ENCODE measurements around the gene UTF1. TPM values are rescaled to one million over a fixed set of nuclear protein-coding genes. Genes with fewer than 3 reads are reported as not detected.

UTF1 gene
- total and polyA plus RNA-seq, 9 donors, result 0.06 to 9.3 (median 2.5) TPM; not detected in 2

- intact Hi-C loops (cut with DNase I), result no loop called here
These were observed 43.5 kb upstream of the UTF1 start for GRCh38 chr10:133186416-133187090.

DNA sequence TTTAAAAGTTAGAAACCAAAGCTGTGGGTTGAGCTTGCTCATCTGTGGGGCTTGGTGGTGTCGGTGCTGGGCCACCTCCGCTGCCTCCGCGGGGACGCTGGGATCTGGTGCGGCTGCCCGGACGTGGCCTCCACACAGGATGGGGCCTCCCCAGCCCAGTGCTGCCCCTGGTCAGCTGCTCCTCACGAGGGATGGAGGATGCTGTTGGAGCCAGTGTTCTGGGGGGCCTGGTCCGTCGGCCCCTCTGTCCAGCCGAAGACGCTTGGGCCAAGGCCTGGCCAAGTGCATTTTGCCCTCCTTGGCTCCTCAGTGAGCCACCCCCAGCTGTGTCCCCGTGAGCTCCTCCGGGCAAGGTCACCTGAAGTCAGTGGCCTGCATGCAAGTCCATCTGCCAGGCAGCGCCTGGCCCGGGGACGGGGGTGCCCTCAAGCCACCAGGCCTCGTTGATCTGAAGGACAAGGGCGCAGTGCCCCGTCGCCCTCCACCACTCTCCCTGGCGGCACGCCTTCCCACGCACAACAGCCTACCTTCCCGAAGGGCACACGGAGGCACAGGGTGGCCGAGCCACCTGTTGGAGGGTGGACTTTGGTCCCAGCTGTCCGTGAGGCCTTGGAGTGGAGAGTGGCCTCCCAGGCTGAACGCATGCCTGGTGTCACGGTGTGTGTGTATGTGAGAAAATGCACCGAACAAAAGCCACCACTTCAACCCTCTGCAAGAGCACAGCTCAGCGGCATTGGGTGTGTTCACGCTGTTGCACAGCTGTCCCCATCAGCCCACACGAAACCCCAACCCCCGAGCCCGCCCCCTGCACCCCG lies 42.7 kb upstream of the UTF1 start:
- peak in 1 of 5 donors; percentile 19 for DNase-seq
- intact Hi-C loops (cut with DNase I), result no loop called here
- Histone ChIP-seq H3K27me3 (no peaks in the 10 kb centered on the region), H3K27ac (no peak overlapping the region), H3K4me1 (ENCODE audit: insufficient read depth) (no peaks in the 10 kb centered on the region), H3K4me3 (no peak overlapping the region), H3K9me3 (no peaks in the 10 kb centered on the region), H3K36me3 (no peaks in the 10 kb centered on the region)
- no peak for TF ChIP-seq EP300 (IDR thresholded peaks at IDR 0.05)
- no peak for TF ChIP-seq POLR2A (IDR thresholded peaks at IDR 0.05)
- TF ChIP-seq, protein P1, sequence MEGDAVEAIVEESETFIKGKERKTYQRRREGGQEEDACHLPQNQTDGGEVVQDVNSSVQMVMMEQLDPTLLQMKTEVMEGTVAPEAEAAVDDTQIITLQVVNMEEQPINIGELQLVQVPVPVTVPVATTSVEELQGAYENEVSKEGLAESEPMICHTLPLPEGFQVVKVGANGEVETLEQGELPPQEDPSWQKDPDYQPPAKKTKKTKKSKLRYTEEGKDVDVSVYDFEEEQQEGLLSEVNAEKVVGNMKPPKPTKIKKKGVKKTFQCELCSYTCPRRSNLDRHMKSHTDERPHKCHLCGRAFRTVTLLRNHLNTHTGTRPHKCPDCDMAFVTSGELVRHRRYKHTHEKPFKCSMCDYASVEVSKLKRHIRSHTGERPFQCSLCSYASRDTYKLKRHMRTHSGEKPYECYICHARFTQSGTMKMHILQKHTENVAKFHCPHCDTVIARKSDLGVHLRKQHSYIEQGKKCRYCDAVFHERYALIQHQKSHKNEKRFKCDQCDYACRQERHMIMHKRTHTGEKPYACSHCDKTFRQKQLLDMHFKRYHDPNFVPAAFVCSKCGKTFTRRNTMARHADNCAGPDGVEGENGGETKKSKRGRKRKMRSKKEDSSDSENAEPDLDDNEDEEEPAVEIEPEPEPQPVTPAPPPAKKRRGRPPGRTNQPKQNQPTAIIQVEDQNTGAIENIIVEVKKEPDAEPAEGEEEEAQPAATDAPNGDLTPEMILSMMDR (IDR thresholded peaks at IDR 0.05), result no peak
- 88 to 91% (median 91%) methylated on average over 36 to 38 of the region's 38 CpGs for WGBS, 3 donors

More at GRCh38 chr10:133186416-133187090, 43.5 kb upstream of the UTF1 start:
- Histone ChIP-seq H3K4me1 (ENCODE audit: insufficient read depth) (no peaks in the 10 kb centered on the region), H3K36me3 (no peaks in the 10 kb centered on the region), H3K4me3 (no peak overlapping the region), H3K27me3 (no peaks in the 10 kb centered on the region), H3K9me3 (no peaks in the 10 kb centered on the region), H3K27ac (no peak overlapping the region)
- no peak for DNase-seq
- TF ChIP-seq EP300 (IDR thresholded peaks at IDR 0.05), result no peak
- TF ChIP-seq, protein P1 (IDR thresholded peaks at IDR 0.05), result no peak
- no peak for TF ChIP-seq POLR2A (IDR thresholded peaks at IDR 0.05)
- 74 to 82% (median 77%) methylated on average over 34 of the region's 34 CpGs for WGBS, 3 donors

DNA sequence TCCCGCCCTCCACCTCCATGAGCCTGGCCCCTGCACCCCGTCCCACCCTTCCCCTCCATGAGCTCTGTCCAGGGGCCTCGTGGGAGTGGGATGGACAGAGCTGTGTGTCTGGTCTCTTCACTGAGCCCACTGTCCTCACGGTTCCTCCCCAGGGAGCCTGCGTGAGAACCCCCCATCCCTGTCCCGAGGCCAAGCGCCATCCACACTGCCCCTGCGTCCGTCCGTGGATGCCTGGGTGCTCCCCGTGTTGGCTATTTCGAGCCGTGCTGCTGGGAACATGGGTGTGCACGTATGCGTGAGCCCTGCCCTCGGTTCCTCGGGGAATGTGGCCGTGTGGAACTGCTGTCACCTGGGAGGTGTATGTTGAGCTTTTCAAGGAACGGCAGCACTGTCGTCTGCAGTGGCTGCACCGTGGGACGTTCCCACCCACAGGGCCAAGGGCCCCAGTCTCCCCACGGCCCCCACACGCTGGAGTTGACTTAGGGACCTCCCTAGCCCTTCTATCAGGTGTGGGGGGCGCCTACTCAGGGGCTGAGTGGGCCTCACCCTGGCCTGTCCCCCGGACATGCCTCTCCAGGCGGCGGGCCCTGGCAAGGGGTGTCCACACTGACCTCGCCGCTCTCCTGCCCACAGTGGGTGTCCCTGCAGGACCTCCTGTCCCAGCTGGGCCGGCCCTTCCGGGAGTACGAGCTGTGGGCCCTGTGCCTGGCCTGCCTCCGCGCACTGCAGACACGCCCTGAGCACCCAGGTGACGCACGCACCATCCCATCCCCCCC lies 41.9 kb upstream of the UTF1 start:
- WGBS, 3 donors, result 84 to 89% (median 89%) methylated on average over 37 to 38 of the region's 38 CpGs
- intact Hi-C loops (cut with DNase I), result no loop called here
- peak in 1 of 5 donors; percentile 15 for DNase-seq
- H3K36me3 ChIP-seq, result no peaks in the 10 kb centered on the region
- H3K4me1 ChIP-seq (ENCODE audit: insufficient read depth), result no peaks in the 10 kb centered on the region
- H3K27me3 ChIP-seq, result no peaks in the 10 kb centered on the region
- TF ChIP-seq EP300 (IDR thresholded peaks at IDR 0.05) (no peak), POLR2A (IDR thresholded peaks at IDR 0.05) (no peak)
- TF ChIP-seq, protein P1 (IDR thresholded peaks at IDR 0.05), result no peak
- no peak overlapping the region for H3K4me3 ChIP-seq
- H3K9me3 ChIP-seq, result no peaks in the 10 kb centered on the region
- no peak overlapping the region for H3K27ac ChIP-seq

DNA sequence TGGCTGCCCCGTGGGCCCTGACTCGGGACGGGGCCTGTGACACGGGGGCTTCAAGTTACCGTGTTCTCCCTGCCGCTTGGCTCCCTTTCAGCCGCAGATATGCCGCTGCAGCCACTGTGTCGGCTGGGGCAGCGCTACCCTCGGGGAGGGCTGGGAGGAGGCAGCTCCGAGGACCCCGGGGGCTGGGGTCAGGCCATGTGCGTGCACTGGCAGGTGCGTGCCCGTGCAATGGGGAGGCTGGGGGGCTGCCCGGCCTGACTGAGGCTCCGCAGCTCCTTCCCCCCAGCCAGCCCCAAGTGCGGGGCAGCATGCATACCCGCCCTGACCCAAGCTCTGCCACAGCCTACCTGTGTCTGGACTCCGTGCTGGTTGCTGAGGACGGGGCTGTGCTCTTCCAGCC lies 40.8 kb upstream of the UTF1 start:
- intact Hi-C loops (cut with DNase I), result no loop called here
- Histone ChIP-seq H3K27ac (no peak overlapping the region), H3K9me3 (no peaks in the 10 kb centered on the region), H3K27me3 (no peaks in the 10 kb centered on the region), H3K4me3 (no peak overlapping the region), H3K36me3 (no peaks in the 10 kb centered on the region), H3K4me1 (ENCODE audit: insufficient read depth) (no peaks in the 10 kb centered on the region)
- WGBS, 3 donors, result 84 to 92% (median 92%) methylated on average over 22 of the region's 22 CpGs
- peak in 1 of 5 donors; percentile 17 for DNase-seq
- TF ChIP-seq EP300 (IDR thresholded peaks at IDR 0.05) (no peak), POLR2A (IDR thresholded peaks at IDR 0.05) (no peak)
- TF ChIP-seq, protein P1 (IDR thresholded peaks at IDR 0.05), result no peak
